GM21381 (cell line): ENCODE measurements around the gene OOSP4B.
"Not testable (repeated sequence)": the region's sequence is repeated elsewhere in the genome, so short reads cannot be mapped to it uniquely, and the experiment has no call there.

ENCODE experiments used
- ATAC-seq: cut with Tn5 transposase; IDR thresholded peaks from one replicate; pipeline ENCODE4 v1.9.1; 2021; ENCODE audit warnings: mild to moderate bottlenecking, moderate library complexity; ENCODE audit not compliant: unreplicated experiment

OOSP4B gene

DNA sequence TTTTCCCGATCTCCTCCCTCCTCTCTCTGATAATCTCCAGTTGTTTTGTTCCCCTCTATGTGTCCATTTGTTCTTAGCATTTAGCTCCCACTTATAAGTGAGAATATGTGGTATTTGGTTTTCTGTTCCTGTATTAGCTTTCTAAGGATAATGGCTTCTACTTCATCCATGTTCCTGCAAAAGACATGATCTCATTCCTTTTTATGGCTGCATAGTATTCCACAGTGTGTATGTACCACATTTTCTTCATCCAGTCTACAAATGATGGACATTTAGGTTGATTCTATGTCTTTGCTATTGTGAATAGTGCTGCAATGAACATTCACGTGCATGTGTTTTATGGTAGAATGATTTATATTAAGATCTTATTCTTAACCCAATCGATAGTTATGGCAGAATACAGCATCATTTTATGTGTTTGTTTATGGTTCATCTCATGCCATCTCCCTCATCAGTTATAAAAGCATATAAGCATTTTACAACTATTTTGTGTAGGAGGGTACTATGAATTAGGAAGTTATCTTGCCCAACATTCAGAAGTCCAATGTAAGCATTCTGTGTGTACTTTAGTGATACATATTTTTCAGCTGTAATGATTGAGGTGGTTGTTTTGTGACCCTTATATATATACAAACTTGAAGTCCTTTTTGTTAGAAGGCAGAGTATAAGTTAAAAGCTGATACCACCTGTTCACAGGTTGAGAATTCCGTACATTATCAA lies 42.7 kb downstream of the OOSP4B start:
- ATAC-seq = no peak

DNA sequence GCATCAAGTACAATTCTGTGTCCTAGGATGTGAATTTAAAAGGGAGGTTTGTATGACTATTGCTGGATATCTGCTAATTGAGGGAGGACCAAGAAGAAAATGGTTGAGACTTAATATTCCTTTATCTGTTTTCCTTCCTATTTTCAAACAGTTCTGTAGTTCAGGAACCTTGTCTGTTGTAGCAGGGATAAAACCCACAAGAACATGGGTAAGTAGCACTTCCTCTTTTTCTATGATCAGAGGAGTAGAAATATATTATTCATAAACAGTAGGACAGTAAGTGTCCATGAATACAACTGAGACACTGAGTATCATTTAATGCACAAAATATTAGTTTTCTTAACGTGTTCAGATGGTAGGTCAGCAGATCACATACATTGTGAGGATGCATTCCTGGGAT lies 47.1 kb downstream of the OOSP4B start:
- ATAC-seq = no peak

DNA sequence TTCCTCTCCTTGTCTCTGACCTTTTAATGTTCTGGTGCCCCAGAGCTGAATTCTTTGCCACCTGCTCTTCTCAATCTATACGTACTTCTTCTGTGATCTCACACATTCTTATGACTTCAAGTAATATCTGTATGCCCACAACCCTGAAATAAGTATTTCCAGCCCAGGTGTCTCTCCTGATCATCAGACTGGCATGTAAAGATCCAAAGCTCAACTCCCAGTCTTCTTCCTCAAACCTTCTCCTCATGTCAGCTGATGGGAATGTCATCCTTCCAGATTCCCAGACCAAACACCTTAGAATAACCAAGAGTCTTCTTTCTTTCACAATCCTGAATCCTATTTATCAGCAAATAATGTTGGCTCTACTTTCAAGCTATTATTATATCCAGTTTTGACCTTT lies 48.8 kb downstream of the OOSP4B start:
- no peak for ATAC-seq

DNA sequence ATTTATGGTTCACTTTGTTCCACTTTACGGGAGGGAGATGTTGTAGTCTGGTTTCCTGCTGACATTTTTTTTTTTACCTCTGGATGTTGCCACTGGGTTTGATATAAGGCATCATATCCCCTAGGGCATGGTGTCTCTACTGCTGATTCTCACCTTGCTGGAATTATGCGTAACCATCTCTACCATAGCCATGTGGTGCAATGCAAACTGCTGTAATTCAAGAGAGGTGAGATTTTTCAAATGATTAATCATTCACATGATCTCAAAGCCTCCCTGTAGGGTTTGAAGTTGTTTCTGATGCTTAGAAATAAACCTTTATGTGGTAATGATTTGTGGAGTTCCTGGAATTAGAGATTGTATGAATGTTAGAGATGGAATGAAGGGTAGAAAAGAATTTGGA lies 52.5 kb downstream of the OOSP4B start:
- ATAC-seq = no peak

DNA sequence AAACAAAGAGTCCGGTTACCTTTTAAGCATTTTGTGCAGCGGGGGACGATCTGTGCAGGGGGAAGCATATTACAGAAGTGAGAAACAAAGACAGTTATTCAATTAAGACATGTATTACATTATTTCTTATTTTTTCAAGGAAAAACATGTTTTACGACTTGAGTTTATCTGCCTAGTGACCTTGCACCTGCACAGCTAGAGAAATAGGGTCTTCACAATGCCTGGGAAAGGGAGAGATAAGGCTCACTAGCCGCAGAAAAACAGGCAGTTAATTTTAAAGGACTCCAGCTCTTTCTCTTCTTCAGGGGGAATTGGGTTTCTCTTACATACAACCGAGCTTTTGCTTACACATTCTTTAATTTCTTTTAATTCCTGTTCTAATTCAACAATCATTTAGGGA lies 54.7 kb downstream of the OOSP4B start:
- not testable (repeated sequence) for ATAC-seq

DNA sequence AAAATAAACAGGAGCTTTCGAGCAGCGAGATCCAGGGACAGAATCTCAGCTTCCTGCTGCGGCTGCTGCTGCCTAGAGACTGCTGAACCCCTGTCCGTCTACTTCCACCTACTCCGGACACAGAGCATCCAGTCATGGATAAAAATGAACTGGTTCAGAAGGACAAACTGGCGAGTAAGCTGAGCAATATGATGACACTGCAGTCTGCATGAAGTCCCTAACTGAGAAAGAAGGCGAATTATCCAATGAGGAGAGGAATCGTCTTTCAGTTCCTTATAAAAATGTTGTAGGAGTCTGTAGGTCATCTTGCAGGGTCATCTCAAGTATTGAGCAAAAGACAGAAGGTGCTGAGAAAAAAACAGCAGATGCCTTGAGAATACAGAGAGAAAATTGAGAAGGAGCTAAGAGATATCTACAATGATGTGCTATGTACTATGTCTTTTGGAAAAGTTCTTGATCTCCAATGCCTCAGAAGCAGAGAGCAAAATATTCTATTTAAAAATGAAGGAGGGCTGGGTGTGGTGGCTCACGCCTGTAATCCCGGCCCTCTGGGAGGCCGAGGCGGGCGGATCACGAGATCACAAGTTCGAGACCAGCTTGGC lies 60.3 kb downstream of the OOSP4B start:
- ATAC-seq = no peak

DNA sequence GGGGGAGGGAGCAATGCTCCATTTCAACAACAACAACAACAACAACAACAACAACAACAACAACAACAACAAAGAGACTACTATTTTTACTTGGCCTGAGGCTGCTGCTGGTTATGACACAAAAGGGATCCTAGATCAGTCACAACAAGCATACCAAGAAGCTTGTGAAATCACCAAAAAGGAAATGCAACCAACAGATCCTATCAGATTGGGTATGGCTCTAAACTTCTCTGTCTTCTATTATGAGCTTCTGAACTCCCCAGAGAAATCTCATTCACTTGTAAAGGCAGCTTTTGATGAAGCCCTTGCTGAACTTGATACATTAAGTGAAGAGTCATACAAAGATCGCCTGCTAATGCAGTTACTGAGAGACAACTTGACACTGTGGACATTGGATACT lies 61.0 kb downstream of the OOSP4B start:
- ATAC-seq = no peak

DNA sequence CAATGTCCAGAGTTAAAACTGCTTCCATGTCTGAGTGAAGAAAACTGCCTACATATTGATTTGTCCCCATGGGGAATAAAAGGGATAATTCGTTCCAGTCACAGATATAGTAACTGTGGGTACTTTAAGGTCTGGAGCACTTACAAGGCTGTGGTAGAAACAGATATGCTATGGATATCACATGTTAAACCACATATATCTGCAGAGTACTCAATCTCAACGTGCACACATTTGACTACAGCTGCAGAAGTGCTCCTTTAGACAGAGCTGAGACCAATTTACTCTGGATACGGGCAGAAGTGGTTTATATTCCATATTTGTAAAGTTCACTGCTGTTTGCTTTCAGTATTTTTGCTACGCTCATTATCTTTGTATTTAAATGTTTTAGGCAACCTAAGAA lies 61.8 kb downstream of the OOSP4B start:
- ATAC-seq = no peak

DNA sequence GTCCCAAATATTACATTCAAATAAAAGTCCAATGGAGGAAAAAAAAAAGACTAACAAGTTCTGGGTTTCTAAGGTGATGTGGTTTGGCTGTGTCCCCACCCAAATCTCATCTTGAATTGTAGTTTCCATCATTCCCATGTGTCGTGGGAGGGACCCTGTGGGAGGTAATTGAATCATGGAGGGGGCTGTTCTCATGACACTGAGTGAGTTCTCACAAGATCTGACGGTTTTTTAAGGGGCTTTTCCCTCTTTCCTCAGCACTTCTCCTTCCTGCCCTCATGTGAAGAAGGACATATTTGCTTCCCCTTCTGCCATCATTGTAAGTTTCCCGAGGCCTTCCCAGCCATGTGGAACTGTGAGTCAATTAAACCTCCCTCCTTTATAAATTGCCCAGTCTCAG lies 63.6 kb downstream of the OOSP4B start:
- no peak for ATAC-seq
